Epithelial cell of esophagus (primary cell): Measurements from ENCODE around the gene RFXANK.

ENCODE experiments used
- DNase-seq: peaks from one replicate; pipeline ENCODE4 v3.0.0; 2010; ENCODE audit warnings: low read depth
- H3K4me3 ChIP-seq: 2 replicates; pipeline ENCODE4 v1.5.1; 2011; ENCODE audit warnings: mild to moderate bottlenecking, low read length, control low read depth
- TF ChIP-seq, protein P1 (sequence below): IDR thresholded peaks from 2 replicates; pipeline ENCODE4 v1.5.1; 2011; ENCODE audit warnings: low read depth, mild to moderate bottlenecking, low read length, control low read depth, inconsistent platforms; ENCODE audit not compliant: insufficient read depth; ENCODE audit errors: missing control alignments

Gene RFXANK

DNA sequence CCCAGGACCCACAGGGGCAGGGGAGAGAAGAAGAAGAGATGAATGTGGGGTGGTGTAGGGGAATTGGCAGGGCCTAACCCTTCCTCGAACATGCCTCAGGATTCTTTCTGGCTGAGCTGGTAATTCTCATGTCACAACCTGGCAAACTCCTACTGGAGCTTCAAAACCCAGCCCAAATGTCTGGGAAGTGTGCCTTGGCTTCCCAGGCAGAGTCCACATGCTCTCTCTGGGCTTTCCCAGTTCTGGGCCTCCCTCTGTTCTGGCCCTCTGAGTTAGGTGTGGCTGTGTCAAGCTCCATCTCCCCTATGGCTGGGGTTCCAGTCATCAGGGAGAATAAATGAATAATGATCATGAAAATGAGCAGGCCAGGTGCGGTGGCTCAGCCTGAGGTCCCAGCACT lies 42.6 kb upstream of the RFXANK start:
- TF ChIP-seq, protein P1, sequence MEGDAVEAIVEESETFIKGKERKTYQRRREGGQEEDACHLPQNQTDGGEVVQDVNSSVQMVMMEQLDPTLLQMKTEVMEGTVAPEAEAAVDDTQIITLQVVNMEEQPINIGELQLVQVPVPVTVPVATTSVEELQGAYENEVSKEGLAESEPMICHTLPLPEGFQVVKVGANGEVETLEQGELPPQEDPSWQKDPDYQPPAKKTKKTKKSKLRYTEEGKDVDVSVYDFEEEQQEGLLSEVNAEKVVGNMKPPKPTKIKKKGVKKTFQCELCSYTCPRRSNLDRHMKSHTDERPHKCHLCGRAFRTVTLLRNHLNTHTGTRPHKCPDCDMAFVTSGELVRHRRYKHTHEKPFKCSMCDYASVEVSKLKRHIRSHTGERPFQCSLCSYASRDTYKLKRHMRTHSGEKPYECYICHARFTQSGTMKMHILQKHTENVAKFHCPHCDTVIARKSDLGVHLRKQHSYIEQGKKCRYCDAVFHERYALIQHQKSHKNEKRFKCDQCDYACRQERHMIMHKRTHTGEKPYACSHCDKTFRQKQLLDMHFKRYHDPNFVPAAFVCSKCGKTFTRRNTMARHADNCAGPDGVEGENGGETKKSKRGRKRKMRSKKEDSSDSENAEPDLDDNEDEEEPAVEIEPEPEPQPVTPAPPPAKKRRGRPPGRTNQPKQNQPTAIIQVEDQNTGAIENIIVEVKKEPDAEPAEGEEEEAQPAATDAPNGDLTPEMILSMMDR, result no peak

DNA sequence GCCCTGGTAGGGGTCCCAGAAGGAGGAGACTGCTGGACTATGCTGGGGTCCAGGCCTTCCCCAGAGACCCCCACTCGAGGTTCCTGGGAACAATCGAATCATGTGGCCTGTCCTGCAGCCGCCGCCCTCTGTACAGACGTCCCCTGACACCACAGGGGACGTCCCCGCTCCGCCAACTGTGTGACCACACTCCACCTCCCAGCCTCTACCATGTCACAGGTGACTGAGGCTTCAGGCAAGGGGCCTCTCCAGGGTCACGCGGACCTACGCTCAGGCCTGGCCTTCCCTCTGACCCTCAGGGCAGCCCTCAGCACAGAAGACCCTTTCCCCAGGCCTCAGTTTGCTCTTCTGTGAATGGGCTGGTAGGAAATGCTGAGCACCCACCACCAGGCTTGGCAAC lies 40.6 kb upstream of the RFXANK start:
- TF ChIP-seq, protein P1, result no peak
- no peak overlapping the region for H3K4me3 ChIP-seq
- no peak for DNase-seq

More for the DNA sequence above, 42.6 kb upstream of the RFXANK start:
- no peak overlapping the region for H3K4me3 ChIP-seq
- no peak for DNase-seq

DNA sequence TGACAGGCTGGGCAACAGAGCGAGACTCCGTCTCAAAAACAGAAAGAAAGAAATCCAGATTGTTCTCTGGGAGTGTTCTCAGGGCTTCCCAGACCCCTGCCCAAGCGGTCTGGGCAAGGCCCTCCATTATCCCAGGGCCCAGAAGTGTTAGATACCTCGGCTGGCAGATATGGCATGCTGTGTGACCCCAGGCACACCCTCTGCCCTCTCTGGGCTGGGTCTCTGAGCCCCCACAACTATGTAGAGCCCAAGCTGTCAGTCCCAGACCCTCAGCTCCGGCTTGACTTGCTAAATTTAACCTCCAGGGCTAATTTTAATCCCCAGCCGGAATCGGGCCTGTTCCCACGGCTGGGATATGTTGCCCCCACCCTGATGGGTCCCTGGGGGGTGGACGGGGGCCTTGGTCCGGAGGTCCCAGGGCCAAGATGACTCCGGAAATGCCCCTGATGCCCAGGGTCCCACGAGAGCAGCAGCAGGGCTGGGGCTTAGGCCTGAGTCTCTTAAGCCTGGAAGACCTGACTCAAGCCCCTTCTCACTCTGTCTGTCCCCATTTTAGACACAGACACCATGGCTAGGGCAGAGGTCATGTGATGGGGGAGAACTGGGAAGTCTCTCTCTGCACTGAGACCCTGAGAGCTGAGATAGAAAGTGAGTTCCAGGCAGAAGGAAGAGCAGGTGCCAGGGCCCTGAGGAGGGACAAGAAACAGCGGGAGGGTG lies 39.2 kb upstream of the RFXANK start:
- TF ChIP-seq, protein P1, result no peak
- no peak for DNase-seq
- no peak overlapping the region for H3K4me3 ChIP-seq

DNA sequence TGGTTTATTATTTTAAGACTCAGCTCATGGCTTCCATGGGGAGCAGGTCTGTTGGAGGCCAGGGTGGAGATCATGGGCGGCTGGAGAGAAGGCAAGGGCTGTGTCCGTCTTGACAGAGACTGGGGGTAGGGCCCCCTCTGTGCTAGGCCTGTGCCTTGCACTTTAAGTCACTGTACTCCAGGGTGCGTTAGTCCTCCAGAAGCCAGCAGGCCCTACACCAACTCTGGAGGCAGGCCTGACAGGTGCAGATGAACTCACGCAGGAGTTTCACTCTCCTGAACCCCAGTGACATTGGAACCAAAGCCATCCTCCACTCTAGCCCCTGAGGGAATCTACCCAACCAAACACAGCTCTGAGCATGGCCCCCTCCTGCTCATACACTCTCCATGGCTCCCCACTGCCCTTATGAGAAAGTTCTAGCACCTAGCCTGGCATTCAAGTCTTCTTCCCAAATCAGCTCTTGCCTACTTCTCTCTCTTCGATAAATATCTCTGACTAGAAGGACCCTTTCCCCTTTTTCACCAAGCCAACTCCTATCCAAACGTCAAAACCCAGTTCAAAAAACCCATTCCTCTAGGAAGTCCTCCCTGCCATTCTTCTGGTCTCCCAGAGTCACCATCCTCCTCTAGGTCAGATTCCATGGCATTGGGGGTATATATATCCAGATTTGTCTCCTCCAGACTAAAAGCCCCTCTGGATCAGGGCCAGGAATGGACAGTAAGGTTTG lies 37.1 kb upstream of the RFXANK start:
- H3K4me3 ChIP-seq, result no peak overlapping the region
- TF ChIP-seq, protein P1, result no peak
- DNase-seq, result no peak

DNA sequence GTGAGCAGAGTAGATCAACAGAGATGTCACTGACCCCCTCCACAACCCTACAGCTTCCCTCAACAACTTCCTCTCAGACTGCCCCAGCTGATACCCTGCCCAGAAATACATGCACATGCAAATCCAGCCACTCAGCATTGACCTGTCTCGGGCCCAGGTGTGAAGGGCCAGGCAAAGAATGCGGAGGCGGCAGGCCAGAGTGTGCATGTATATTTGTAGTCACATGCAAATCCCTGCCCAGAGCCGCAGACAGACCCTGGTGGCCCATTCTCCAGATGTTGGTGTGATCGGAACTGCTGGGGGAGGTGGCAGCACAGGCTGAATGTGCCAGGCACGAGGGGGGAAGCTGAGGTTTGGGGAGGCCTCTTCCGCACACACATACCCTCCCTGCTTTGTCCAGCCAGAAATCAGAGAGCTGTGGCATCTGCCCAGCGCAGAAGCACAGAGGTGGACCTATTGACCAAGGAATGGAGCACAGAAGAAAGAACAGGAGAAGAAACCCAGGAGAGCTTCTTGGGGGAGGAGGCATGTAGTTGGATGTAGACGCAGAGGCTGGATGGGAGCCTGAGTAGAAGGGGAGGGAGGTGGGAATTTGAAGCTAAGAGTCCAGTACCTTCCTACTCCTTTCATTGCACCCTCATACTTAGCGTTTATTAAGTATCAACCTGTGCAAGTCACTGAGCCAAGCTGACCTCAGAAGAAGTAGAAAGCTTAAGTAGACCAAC lies 36.4 kb upstream of the RFXANK start:
- DNase-seq, result no peak
- TF ChIP-seq, protein P1, result no peak
- H3K4me3 ChIP-seq, result no peak overlapping the region

DNA sequence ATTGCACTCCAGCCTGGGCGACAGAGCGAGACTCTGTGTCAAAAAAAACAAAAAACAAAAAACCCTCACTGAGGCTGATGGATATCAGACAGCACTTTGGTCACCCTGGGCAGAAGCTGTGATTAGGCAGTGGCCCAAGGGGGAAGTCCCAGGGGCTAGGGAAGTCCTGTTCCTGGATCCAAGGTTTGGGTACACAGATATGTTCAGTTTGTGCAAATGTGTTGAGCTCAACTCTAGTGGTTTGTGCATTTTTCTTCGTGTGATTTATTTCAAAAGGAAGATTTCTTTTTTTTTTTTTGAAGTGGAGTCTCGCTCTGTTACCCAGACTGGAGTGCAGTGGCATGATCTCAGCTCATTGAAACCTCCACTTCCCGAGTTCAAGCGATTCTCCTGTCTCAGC lies 34.2 kb upstream of the RFXANK start:
- DNase-seq, result no peak
- TF ChIP-seq, protein P1, result no peak
- H3K4me3 ChIP-seq, result no peak overlapping the region
